Heart right ventricle (tissue), 16 donors: ENCODE results near the gene MRPL41. TPM values are rescaled to one million over a fixed set of nuclear protein-coding genes. Genes with fewer than 3 reads are reported as not detected.

ENCODE experiments used
- ATAC-seq, 8 donors: fragments of 200-7000 bp; cut with Tn5 transposase; one replicate each; pipeline ENCODE4 v1.9.1; 2020; ENCODE audit warnings: mild to moderate bottlenecking in 8 of 8, moderate library complexity in 8 of 8, moderate number of reproducible peaks in 1 of 8
- DNase-seq, 2 donors: peaks; one replicate each; pipeline ENCODE4 v3.0.0-alpha.2; 2020
- H3K27ac ChIP-seq, 10 donors: fragments of 200-600 bp; sonication (generic) in 2 of 10; one replicate each; pipeline versions ENCODE4 v1.5.0 to v1.8.0; 2020 to 2022; ENCODE audit warnings: mild to moderate bottlenecking in 3 of 10
- H3K27me3 ChIP-seq, 7 donors: fragments of 200-600 bp; one replicate each; pipeline ENCODE4 v1.8.0; 2021 to 2022; ENCODE audit warnings: mild to moderate bottlenecking in 2 of 7
- H3K36me3 ChIP-seq, 9 donors: fragments of 200-600 bp; sonication (generic) in 1 of 9; one replicate each; pipeline versions ENCODE4 v1.5.0 to v1.8.0; 2020 to 2022; ENCODE audit warnings: mild to moderate bottlenecking in 2 of 9
- H3K4me1 ChIP-seq, 9 donors: fragments of 200-600 bp; sonication (generic) in 1 of 9; one replicate each; pipeline versions ENCODE4 v1.5.0 to v1.8.0; 2020 to 2022; ENCODE audit warnings: mild to moderate bottlenecking in 4 of 9
- H3K4me3 ChIP-seq, 10 donors: fragments of 200-600 bp; sonication (generic) in 2 of 10; one replicate each; pipeline versions ENCODE4 v1.5.0 to v1.8.0; 2020 to 2022; ENCODE audit warnings: mild to moderate bottlenecking in 7 of 10, moderate library complexity in 2 of 10
- H3K9me3 ChIP-seq, 11 donors: fragments of 200-600 bp in 10 of 11; sonication (generic) in 2 of 11; one replicate each; pipeline versions ENCODE4 v1.5.0 to v1.8.0; 2013 to 2022; ENCODE audit warnings: mild to moderate bottlenecking in 2 of 11, control low read depth in 1 of 11, moderate library complexity in 1 of 11
- CTCF ChIP-seq, 9 donors: fragments of 200-600 bp; sonication (generic) in 2 of 9; IDR thresholded peaks; one replicate each; pipeline versions ENCODE4 v1.5.0 to v1.8.0; 2021 to 2022; ENCODE audit warnings: antibody characterized with exemption in 9 of 9, mild to moderate bottlenecking in 5 of 9, moderate library complexity in 1 of 9
- WGBS, 2 donors: extraction: QIAGEN DNeasy Blood & Tissue Kit; methylation state at CpG; one replicate each; pipeline ENCODE4 v1.1.7; 2013; ENCODE audit warnings: inconsistent platforms in 1 of 2; 5-methylcytosine and 5-hydroxymethylcytosine counted together
- intact Hi-C, 10 donors: fragments of 100-400 bp; cut with DNase I; formaldehyde crosslinking; loops; one replicate each; pipeline versions ENCODE4 v1.11.1 to v1.14.2; 2022
- polyA plus RNA-seq, 2 donors: library from polyadenylated mRNA; stranded (reverse); fragments of 200-250 nt; gene quantifications; one replicate each; pipeline ENCODE4 v1.2.3, GENCODE V29; 2013
- total RNA-seq, 10 donors: library from RNA; stranded (reverse); fragmentation: NEBNext Ultra II Directional in 3 of 10; extraction: Animal tissue kit (Norgen Biotek cat#: 25700) in 3 of 10; gene quantifications; one replicate each; pipeline versions ENCODE4 v1.2.1 to v1.2.4, GENCODE V29; 2021 to 2023
- donor health status: Arrhythmogenic right ventricular cardiomyopathy.
- donor health status: ischemic (EF 13 %, LVEDD 7.1; RV severe dilation, severe dysfunction).
- donor health status: healthy with polysubstance abuse.
- donor health status: DM: no; HTN: yes; CAD: no.
- donor health status: DM: no; HTN: no; CAD: no.
- donor health status: ischemic (EF 25% LVEDD 6.9; RV normal size, moderate dysfunction).
- donor health status: ischemic (EF 25% LVEDD 5.7; RV mildly dilated, moderate dysfunction).
- donor health status: healthy.
- donor health status: DM: yes; HTN: yes; CAD: no.
- donor health status: Ischemic cardiomyopathy.
- donor health status: ischemic (EF 35%, LVEDD 5.7; RV mildly dilated, moderate dysfunction).
- donor health status: nonischemic (EF 11% LVEDD 7.7; RV severe dilation, severe dysfunction).
- donor health status: DM: yes; HTN: yes; CAD: no.
- donor health status: PGD.
- donor health status: ischemic (EF 29% LVEDD 5.4; RV normal size, mild dysfunction).
- donor health status: nonischemic (EF 23%, LVEDD 6.1; RV moderate dilation, normal function).

Gene MRPL41
- total and polyA plus RNA-seq, 12 donors: 133 to 1,052 (median 215) TPM

GRCh38 chr9:137521405-137521985 lies 30.2 kb upstream of the MRPL41 start:
- H3K4me3 ChIP-seq: no peak overlapping the region
- intact Hi-C loops: loop anchor here in 7 of 10 donors (5.0 to 10.0 kb wide), 5 partner anchors 84 to 229 kb away; partner anchors contain the start of genes EXD3 (in 2 of the 7) and NOXA1 (in 2 of the 7)
- no peak for TF ChIP-seq CTCF (IDR thresholded peaks at IDR 0.05)
- DNase-seq (no peak), ATAC-seq (no peak)
- peaks cover 0 to 4% (median 0%) of the 10 kb centered on the region in 9 donors for H3K4me1 ChIP-seq
- WGBS, 2 donors: 91 to 93% methylated on average over 18 of the region's 18 CpGs
- no peaks in the 10 kb centered on the region for H3K9me3 ChIP-seq
- H3K27ac ChIP-seq: no peak overlapping the region
- peaks cover 0 to 14% (median 0%) of the 10 kb centered on the region in 9 donors for H3K36me3 ChIP-seq
- H3K27me3 ChIP-seq: no peaks in the 10 kb centered on the region

- no peak for TF ChIP-seq CTCF (IDR thresholded peaks at IDR 0.05)
- no peaks in the 10 kb centered on the region for H3K27me3 ChIP-seq
- ATAC-seq (no peak), DNase-seq (no peak)
- H3K4me3 ChIP-seq: no peak overlapping the region
- peaks cover 0 to 4% (median 0%) of the 10 kb centered on the region in 9 donors for H3K4me1 ChIP-seq
- intact Hi-C loops: loop anchor here in 7 of 10 donors (5.0 to 10.0 kb wide), 5 partner anchors 86 to 231 kb away; partner anchors contain the start of genes EXD3 (in 2 of the 7) and NOXA1 (in 2 of the 7)
- 95% methylated on average over 36 of the region's 36 CpGs for WGBS, 2 donors
- peaks cover 0 to 14% (median 0%) of the 10 kb centered on the region in 9 donors for H3K36me3 ChIP-seq
- no peaks in the 10 kb centered on the region for H3K9me3 ChIP-seq
- H3K27ac ChIP-seq: no peak overlapping the region
These were observed 28.8 kb upstream of the MRPL41 start for GRCh38 chr9:137522746-137523455.

- intact Hi-C loops: loop anchor here in 7 of 10 donors (5.0 to 10.0 kb wide), 5 partner anchors 87 to 232 kb away; partner anchors contain the start of genes EXD3 (in 2 of the 7) and NOXA1 (in 2 of the 7)
- H3K27me3 ChIP-seq: no peaks in the 10 kb centered on the region
- no peak overlapping the region for H3K4me3 ChIP-seq
- H3K27ac ChIP-seq: no peak overlapping the region
- H3K4me1 ChIP-seq: peaks cover 0 to 4% (median 0%) of the 10 kb centered on the region in 9 donors
- DNase-seq (no peak), ATAC-seq (no peak)
- H3K36me3 ChIP-seq: peaks cover 0 to 14% (median 0%) of the 10 kb centered on the region in 9 donors
- H3K9me3 ChIP-seq: no peaks in the 10 kb centered on the region
- no peak for TF ChIP-seq CTCF (IDR thresholded peaks at IDR 0.05)
- WGBS, 2 donors: 95% methylated on average over 33 of the region's 33 CpGs
These were observed 27.3 kb upstream of the MRPL41 start for GRCh38 chr9:137524161-137524980.

GRCh38 chr9:137524981-137525317 lies 26.7 kb upstream of the MRPL41 start:
- no peaks in the 10 kb centered on the region for H3K9me3 ChIP-seq
- intact Hi-C loops: loop anchor here in 8 of 10 donors (5.0 to 10.0 kb wide), 5 partner anchors 88 to 233 kb away; partner anchors contain the start of genes EXD3 (in 2 of the 8) and NOXA1 (in 2 of the 8)
- no peak for TF ChIP-seq CTCF (IDR thresholded peaks at IDR 0.05)
- no peak for DNase-seq
- H3K36me3 ChIP-seq: peaks cover 0 to 14% (median 0%) of the 10 kb centered on the region in 9 donors
- H3K4me3 ChIP-seq: no peak overlapping the region
- ATAC-seq: no peak
- 81 to 87% methylated on average over 5 of the region's 5 CpGs for WGBS, 2 donors
- H3K4me1 ChIP-seq: peaks cover 0 to 4% (median 0%) of the 10 kb centered on the region in 9 donors
- H3K27ac ChIP-seq: no peak overlapping the region
- H3K27me3 ChIP-seq: no peaks in the 10 kb centered on the region
